Spinal cord (tissue), 10 donors: ENCODE measurements around the gene SLC66A2. TPM values are rescaled to one million over a fixed set of nuclear protein-coding genes. Genes with fewer than 3 reads are reported as not detected.

ENCODE experiments used
- DNase-seq, 6 donors: peaks; one replicate each; pipeline versions ENCODE4 v3.0.0 to v3.0.0-alpha.2; 2013 to 2015; ENCODE audit warnings: low spot score in 6 of 6, low read depth in 4 of 6
- H3K27ac ChIP-seq: one replicate; pipeline ENCODE4 v1.5.1; 2013; ENCODE audit warnings: low read depth, low read length, control low read depth
- H3K27me3 ChIP-seq: one replicate; pipeline ENCODE4 v1.6.1; 2013; ENCODE audit warnings: low read length; ENCODE audit not compliant: control insufficient read depth, insufficient read depth
- H3K36me3 ChIP-seq: one replicate; pipeline ENCODE4 v1.6.1; 2013; ENCODE audit warnings: low read length; ENCODE audit not compliant: control insufficient read depth, insufficient read depth
- H3K4me1 ChIP-seq: one replicate; pipeline ENCODE4 v1.6.1; 2013; ENCODE audit warnings: low read length; ENCODE audit not compliant: control insufficient read depth, insufficient read depth
- H3K4me3 ChIP-seq: one replicate; pipeline ENCODE4 v1.5.1; 2013; ENCODE audit warnings: low read depth, low read length, control low read depth
- H3K9me3 ChIP-seq: one replicate; pipeline ENCODE4 v1.6.1; 2013; ENCODE audit warnings: low read length; ENCODE audit not compliant: control insufficient read depth, insufficient read depth
- WGBS: methylation state at CpG from one replicate; pipeline ENCODE4 v1.1.5; 2013; ENCODE audit warnings: missing lambda C conversion rate; ENCODE audit not compliant: insufficient coverage; 5-methylcytosine and 5-hydroxymethylcytosine counted together
- polyA plus RNA-seq, 2 donors: library from polyadenylated mRNA; unstranded; fragments of 120-200 nt; gene quantifications; one replicate each; pipeline ENCODE4 v1.2.1, GENCODE V29; 2013; ENCODE audit not compliant: insufficient read length in 2 of 2
- total RNA-seq, 2 donors: library from RNA; depleted of rRNA in 1 of 2; stranded (reverse); fragments of 120-200 nt in 1 of 2; fragments of >200 nt in 1 of 2; gene quantifications; one replicate each; pipeline versions ENCODE4 v1.2.3 to v1.2.4, GENCODE V29; 2013 to 2014
- donor health status: healthy.

SLC66A2 gene
- total and polyA plus RNA-seq, 4 donors: 26.0 to 68.4 (median 46.2) TPM

DNA sequence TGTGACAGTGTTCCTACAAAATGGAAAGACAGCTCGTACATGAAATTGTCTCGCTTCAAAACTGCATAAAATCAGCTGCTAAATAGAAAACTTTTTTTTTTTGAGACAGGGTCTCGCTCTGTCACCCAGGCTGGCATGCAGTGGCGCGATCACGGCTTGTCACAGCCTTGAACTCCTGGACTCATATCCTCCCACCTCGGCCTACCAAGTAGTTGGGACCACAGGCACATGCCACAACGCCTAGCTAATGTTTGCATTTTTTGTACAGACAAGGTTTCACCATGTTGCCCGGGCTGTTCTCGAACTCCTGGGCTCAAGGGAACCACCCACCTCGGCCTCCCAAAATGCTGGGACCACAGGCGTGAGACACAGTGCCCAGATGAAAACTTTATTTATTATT lies 33.7 kb upstream of the SLC66A2 start:
- Histone ChIP-seq H3K27me3 (no peaks in the 10 kb centered on the region), H3K4me1 (peaks cover 29% of the 10 kb centered on the region)

DNA sequence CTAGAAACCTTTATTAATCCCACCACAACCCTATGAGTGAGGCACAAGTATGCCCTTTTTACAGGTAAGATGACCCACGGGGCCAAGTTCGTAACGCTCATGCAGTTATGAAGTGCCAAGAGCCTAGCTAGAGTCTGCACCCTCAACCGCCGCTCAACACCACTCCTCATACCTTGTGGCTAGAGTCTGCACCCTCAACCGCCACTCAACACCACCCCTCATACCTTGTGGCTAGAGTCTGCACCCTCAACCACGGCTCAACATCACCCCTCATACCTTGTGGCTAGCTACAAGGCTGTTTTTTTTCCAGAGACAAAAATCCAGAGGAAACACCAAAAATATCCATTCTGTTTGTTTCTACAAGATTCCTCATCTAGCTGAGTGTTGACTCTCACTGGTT lies 32.3 kb upstream of the SLC66A2 start:
- 97% methylated on average over 7 of the region's 7 CpGs for WGBS
- Histone ChIP-seq H3K27ac (no peak overlapping the region), H3K4me1 (peaks cover 20% of the 10 kb centered on the region), H3K9me3 (no peaks in the 10 kb centered on the region), H3K27me3 (no peaks in the 10 kb centered on the region), H3K36me3 (peaks cover 17% of the 10 kb centered on the region), H3K4me3 (no peak overlapping the region)
- DNase-seq: no peak

More for the DNA sequence above, 33.7 kb upstream of the SLC66A2 start:
- H3K36me3 ChIP-seq: peaks cover 13% of the 10 kb centered on the region
- H3K27ac ChIP-seq: no peak overlapping the region
- no peaks in the 10 kb centered on the region for H3K9me3 ChIP-seq
- WGBS: 92% methylated on average over 12 of the region's 12 CpGs
- H3K4me3 ChIP-seq: no peak overlapping the region
- DNase-seq: no peak

DNA sequence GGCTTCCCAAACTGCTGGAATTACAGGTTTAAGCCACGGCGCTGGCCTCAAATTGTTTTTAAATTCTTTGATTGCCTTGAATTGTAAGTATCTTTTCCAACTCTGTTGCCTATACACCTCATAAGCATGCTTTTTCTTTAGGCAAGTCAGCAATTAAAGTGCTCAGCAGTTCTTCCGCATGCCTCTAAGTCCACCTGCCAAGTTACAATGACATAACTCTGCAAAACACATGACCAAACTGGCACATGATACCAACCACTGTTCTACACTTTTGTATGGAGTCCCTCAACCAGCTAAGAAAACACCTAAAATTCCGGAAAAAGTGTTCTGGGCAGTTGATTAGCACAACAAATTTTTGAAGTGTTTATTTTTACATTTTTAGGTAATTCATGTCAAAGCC lies 31.8 kb upstream of the SLC66A2 start:
- DNase-seq: no peak
- peaks cover 19% of the 10 kb centered on the region for H3K4me1 ChIP-seq
- no peak overlapping the region for H3K27ac ChIP-seq
- peaks cover 17% of the 10 kb centered on the region for H3K36me3 ChIP-seq
- H3K9me3 ChIP-seq: no peaks in the 10 kb centered on the region
- 92% methylated on average over 3 of the region's 4 CpGs for whole genome bisulfite sequencing
- no peaks in the 10 kb centered on the region for H3K27me3 ChIP-seq
- H3K4me3 ChIP-seq: no peak overlapping the region

DNA sequence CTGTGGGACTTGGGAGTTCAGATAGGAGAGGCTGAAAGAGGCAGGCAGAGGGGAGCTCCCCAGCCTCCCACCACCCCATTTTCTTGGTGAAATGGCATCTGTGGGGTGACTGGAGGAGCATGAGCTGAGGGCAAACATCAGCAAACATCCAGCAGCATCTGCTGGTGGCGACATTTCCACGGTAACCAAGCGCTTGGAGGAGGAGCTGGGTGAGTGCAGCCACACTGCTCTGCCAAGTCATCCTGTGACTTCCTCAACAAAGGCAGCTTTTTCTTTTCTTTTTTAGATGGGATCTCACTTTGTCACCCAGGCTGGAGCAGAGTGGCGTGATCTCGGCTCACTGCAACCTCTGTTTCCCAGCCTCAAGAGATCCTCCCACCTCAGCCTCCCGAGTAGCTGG lies 31.3 kb upstream of the SLC66A2 start:
- Histone ChIP-seq H3K4me3 (no peak overlapping the region), H3K36me3 (peaks cover 17% of the 10 kb centered on the region), H3K27me3 (no peaks in the 10 kb centered on the region), H3K27ac (no peak overlapping the region), H3K9me3 (no peaks in the 10 kb centered on the region), H3K4me1 (peaks cover 19% of the 10 kb centered on the region)
- WGBS: 66% methylated on average over 5 of the region's 6 CpGs
- DNase-seq: no peak

DNA sequence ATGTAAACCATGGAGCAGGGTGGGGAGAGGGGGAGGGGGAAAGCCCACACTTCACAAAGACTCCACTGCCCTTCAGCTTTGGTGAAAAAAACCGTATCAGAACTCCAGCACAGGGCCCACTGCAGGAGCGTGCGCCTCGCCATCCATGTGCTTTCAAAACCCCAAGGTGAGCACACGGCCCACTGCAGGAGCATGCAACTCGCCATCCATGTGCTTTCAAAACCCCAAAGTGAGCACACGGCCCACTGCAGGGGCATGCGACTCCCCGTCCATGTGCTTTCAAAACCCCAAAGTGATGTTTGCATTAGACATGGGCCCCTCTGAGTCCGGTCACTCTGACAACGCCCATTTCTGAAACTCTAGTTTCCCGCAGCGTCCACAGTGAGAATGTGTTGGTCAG lies 29.1 kb upstream of the SLC66A2 start:
- no peak for DNase-seq
- Histone ChIP-seq H3K27me3 (no peaks in the 10 kb centered on the region), H3K27ac (no peak overlapping the region), H3K4me1 (peaks cover 10% of the 10 kb centered on the region), H3K4me3 (no peak overlapping the region), H3K9me3 (no peaks in the 10 kb centered on the region), H3K36me3 (peaks cover 22% of the 10 kb centered on the region)
- 68% methylated on average over 8 of the region's 13 CpGs for WGBS

DNA sequence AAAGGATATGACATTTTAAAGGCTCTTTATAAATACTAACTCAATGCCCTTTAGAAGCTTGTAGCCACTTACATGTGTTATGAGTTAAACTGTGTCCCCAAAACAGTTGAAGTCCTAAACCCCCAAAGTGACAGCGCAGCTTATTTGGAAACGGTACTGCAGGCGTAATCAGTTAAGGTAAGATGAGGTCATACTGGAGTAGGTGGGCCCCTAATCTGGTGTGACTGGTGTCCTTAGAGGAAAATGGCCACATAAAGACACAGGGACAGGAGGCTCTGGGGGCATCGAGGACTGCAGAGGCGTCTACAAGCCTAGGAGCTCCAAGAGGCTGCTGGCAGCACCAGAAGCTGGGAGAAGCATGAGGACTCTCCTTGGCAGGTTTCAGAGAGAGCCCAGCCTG lies 28.4 kb upstream of the SLC66A2 start:
- 85% methylated on average over 5 of the region's 5 CpGs for WGBS
- Histone ChIP-seq H3K9me3 (no peaks in the 10 kb centered on the region), H3K27ac (no peak overlapping the region)

DNA sequence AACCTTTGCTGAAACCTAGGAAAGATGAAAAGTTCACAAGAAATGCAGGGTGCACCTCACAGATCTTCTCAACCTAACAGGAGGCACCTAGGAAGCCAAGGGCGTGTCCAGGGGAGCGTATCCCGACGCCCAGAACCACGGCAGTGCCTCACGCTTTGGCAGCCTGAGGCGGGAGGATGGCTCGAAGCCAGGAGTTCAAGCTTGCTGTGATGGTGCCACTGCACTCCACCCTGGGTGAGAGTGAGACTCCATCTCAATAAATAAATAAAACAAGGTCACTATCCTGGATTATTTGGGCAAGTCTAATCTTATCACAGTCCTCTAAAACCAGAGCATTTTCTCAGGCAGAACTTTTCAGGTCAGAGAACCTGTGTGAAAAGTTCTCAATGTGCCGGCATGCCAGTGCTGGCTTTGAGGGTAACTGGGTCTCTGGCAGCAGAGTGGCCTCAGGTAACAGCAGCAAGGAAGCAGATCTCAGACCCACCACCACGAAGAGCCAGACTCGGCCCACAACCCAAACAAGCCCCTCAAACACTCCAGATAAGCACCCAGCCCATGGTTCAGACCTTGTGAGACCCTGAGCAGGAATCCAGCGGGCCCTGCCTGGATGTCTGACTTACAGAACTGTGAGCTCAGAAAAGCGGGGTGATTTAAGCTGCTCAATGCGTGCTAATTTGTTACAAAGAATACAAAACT lies 24.7 kb upstream of the SLC66A2 start:
- no peak overlapping the region for H3K27ac ChIP-seq
- H3K36me3 ChIP-seq: peaks cover 45% of the 10 kb centered on the region
- no peak for DNase-seq
- H3K27me3 ChIP-seq: no peaks in the 10 kb centered on the region
- 93% methylated on average over 9 of the region's 14 CpGs for WGBS
- H3K4me3 ChIP-seq: no peak overlapping the region
- H3K4me1 ChIP-seq: no peaks in the 10 kb centered on the region
- no peaks in the 10 kb centered on the region for H3K9me3 ChIP-seq

More for the DNA sequence above, 28.4 kb upstream of the SLC66A2 start:
- Histone ChIP-seq H3K4me3 (no peak overlapping the region), H3K36me3 (peaks cover 25% of the 10 kb centered on the region), H3K4me1 (peaks cover 10% of the 10 kb centered on the region), H3K27me3 (no peaks in the 10 kb centered on the region)
- DNase-seq: no peak

DNA sequence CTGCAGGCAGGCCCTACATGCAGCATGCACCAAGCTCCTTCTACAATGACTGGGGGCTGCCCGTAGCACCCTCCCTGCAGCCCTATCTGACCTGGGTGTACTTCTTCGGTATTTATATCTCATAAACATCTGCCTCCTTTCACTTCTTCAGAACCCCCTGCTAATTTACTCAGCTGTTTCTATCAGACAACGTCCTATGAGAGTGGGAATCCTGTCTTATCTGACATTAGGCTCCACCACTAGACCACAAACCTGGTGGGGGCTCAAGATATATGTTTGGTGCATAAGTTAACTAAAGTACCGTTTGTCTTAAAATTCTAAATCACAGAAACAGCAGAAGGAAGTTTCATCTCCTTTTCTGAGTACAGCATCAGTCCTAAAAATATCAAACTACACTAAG lies 23.6 kb upstream of the SLC66A2 start:
- Histone ChIP-seq H3K4me3 (no peak overlapping the region), H3K36me3 (peaks cover 49% of the 10 kb centered on the region)

DNA sequence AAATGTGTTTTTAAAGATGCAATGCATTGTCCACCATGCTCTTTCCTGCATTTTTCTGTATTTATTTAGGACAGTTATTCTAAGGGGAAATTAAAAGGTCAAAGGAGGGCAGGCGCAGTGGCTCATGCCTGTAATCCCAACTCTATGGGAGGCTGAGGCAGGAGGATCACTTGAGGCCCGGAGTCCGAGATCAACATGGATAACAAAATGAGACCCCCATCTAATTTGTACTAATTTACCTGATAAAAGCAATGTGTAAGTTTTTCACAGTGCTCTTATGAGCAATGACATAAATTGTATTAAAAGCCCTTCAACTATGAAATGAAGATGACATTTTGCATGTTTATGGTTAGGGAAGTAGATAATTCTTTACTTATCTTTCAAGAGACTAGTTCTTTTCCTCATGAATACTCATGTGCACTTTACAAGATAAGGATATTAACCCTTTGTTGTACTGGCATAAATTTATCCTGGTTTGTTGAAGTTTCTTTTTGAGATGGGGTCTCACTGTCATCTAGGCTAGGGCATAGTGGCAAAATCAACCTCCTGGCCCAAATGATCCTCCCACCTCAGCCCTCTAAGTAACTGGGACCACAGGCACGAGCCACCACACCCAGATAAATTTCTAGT lies 22.7 kb upstream of the SLC66A2 start:
- no peaks in the 10 kb centered on the region for H3K27me3 ChIP-seq
- no peak overlapping the region for H3K27ac ChIP-seq
- H3K9me3 ChIP-seq: no peaks in the 10 kb centered on the region
- H3K4me1 ChIP-seq: no peaks in the 10 kb centered on the region
- WGBS: no CpG with 5 or more reads among the region's 4 CpGs
- peaks cover 46% of the 10 kb centered on the region for H3K36me3 ChIP-seq
- DNase-seq: no peak
- H3K4me3 ChIP-seq: no peak overlapping the region

More for the DNA sequence above, 23.6 kb upstream of the SLC66A2 start:
- no peak for DNase-seq
- Histone ChIP-seq H3K4me1 (no peaks in the 10 kb centered on the region), H3K27ac (no peak overlapping the region), H3K27me3 (no peaks in the 10 kb centered on the region), H3K9me3 (no peaks in the 10 kb centered on the region)
- 86% methylated on average over 1 of the region's 4 CpGs for WGBS

DNA sequence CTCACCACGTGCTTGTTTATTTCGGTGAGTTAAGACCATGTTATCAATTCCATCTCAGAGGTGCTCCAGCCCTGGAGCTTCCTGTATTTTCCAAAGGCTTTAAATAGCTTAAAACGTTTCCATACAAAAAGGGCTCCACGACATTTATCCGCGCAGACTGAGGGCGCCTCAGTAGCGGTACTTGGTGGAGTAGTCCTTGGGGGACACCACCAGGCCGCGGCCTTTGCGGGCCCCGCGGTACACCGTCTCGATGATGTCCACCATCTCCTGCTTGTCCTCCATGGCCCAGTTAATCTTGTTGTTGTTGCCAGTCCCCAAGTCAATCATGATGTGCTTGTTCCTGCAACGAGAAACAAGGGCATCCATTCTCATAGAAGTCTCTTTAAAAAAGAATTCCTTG lies 22.1 kb upstream of the SLC66A2 start:
- Histone ChIP-seq H3K9me3 (no peaks in the 10 kb centered on the region), H3K27me3 (no peaks in the 10 kb centered on the region), H3K27ac (no peak overlapping the region), H3K4me3 (no peak overlapping the region), H3K4me1 (no peaks in the 10 kb centered on the region), H3K36me3 (peaks cover 45% of the 10 kb centered on the region)
- DNase-seq: no peak
- WGBS: 87% methylated on average over 16 of the region's 16 CpGs
